NCI-H748 (cell line): ENCODE results near the gene VPS45.
A peak's percentile ranks its signal among the peaks of the same experiment; 100 is the strongest.
"Not testable (repeated sequence)": the region's sequence is repeated elsewhere in the genome, so short reads cannot be mapped to it uniquely, and the experiment has no call there.

Source experiments
- DNase-seq: peaks from one replicate; lab custom pipeline; 2025; ENCODE audit not compliant: unreplicated experiment; lab: John Stamatoyannopoulos, UW

Gene VPS45

GRCh38 chr1:150159550-150159949 lies 92.0 kb downstream of the VPS45 start:
- no peak for DNase-seq

DNA sequence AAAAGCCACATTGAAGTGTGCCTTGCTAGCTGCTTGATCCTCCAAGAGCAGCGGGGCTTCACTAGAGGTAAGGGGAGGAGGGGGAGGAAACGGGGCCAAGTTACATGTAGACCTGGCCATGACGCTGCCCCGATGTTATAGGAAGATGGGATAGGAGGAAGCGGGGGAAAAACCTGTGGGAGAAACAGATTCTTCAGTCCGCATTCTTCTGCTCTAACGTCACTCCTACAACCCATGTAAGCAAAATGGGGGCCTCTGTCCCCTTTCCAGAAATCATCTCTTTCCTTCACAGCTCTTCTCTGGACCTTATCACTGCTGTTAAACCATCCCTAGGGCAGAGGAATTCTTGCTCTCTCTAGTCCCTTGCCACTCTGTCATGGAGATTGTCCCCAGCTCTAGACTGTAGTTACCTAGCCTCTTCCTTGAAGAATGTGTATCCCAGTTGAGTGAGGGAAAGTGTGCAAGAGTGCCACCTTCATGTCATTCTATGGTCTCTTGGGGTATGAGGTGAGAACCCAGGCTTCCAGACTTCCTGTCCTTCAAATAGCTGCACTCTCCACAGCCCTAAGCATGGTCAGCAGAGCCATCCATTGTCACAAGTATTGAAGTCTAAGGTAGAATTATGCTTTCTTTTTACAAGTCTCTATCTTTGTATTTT lies 93.5 kb downstream of the VPS45 start:
- DNase-seq = no peak

GRCh38 chr1:150161747-150162581 lies 94.4 kb downstream of the VPS45 start:
- DNase-seq = no peak

- DNase-seq = no peak
These were observed 94.9 kb downstream of the VPS45 start for GRCh38 chr1:150162582-150162861.

GRCh38 chr1:150162862-150163706 lies 95.5 kb downstream of the VPS45 start:
- DNase-seq = peak; percentile 80

- no peak for DNase-seq
These were observed 96.6 kb downstream of the VPS45 start for GRCh38 chr1:150164224-150164623.

GRCh38 chr1:150164779-150165178 lies 97.2 kb downstream of the VPS45 start:
- no peak for DNase-seq

DNA sequence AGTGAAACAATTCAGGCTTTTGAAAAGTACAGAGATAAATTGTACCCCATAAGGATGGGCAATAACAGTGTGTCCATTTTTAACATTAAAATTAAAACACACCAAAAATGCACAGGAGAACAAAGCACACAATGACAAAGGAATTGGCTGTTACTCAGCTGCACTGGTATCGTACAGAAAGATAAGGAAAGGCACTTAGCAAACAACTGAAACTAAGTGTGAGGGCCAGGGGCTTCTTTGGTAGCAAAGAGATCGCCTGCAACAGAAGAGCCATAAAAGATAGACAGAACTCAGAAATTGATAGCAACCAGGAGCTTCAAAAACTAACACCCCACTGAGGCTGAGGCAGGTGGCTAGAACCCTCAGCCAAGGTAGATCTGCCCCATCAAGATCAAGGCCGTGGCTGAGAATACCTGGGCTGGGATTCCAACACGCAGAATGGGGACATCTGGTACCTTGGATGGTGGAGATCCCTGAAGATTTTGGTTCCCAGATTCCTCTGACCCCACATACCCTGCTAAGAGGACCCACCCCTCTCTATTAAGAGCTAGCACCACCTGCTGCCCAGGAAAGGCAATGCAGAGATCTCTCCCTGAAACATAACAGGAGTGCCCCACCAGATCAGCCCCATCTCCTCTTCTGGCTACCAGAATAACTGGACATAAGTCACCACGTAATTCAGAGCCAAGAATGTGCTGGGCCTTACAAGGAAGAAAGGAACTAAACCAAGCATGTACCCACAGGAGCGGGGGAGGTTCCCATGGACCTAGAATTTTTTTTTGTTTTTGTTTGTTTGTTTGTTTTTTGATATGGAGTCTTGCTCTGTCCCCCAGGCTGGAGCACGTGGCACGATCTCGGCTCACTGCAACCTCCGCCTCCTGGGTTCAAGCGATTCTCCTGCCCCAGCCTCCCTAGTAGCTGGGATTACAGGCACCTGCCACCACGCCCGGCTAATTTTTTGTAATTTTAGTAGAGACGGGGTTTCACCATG lies 98.3 kb downstream of the VPS45 start:
- peak; percentile 64 for DNase-seq

GRCh38 chr1:150168960-150169601 lies 101.5 kb downstream of the VPS45 start:
- DNase-seq = peak; percentile 69

GRCh38 chr1:150171801-150172200 lies 104.2 kb downstream of the VPS45 start:
- no peak for DNase-seq

DNA sequence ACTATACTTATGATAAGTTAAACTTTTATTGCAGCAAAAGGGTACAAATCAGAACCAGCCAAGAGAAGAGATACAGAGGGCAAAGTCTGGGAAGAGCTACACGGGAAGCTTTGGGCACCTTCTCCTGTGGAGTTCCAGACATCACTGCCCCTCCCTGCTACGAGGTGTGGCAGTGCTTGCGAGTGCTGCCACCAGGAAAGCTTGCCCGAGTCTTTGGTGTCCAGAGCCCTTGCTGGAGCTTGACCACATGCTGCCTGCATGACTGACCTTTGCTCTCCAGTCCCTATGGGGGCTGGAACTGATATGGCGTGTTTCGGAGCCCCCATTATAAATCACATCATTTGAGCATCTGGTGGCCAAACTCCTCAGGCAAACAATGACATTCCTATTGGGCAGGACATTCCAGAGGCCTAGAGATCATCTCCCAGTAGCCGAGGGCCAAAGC lies 105.6 kb downstream of the VPS45 start:
- no peak for DNase-seq

GRCh38 chr1:150176593-150176992 lies 109.0 kb downstream of the VPS45 start:
- no peak for DNase-seq

DNA sequence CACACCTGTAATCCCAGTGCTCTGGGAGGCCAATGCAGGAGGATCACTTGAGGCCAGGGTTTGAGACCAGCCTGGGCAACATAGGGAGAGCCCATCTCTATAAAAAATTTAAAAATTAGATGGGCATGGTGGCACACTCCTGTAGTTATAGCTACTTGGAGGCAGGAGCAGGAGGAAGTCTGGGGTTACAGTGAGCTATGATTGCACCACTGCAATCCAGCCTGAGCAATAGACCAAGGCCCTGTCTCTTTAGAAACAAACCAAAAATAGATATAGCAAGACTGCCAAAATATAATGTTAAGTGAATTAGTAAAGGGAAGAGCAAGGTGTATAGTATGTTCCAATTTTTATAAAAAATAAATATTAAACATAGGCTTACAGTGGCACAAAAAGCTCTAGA lies 111.0 kb downstream of the VPS45 start:
- no peak for DNase-seq

GRCh38 chr1:150179867-150180266 lies 112.3 kb downstream of the VPS45 start:
- no peak for DNase-seq

DNA sequence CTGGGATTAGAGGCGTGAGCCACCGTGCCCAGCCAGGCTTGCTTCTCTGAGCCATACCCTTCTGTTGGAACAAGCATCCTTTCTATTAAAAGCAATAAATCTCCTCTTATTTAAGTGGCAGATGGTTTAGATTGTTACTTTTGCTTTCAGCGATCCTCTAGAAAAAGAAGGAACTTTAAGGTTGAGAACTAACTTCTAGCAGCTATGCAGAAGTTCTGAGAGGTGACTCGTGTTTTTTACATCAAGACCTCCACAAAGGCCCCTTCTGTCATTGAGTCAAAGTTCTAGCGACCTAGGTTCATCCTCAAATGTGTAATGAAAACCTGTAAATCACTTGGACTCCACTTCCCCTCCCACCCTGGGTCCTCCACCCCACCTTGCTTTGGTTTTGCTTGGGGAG lies 112.9 kb downstream of the VPS45 start:
- DNase-seq = no peak

- DNase-seq = no peak
These were observed 114.7 kb downstream of the VPS45 start for GRCh38 chr1:150182247-150182646.

- DNase-seq = no peak
These were observed 115.5 kb downstream of the VPS45 start for GRCh38 chr1:150183061-150183460.

DNA sequence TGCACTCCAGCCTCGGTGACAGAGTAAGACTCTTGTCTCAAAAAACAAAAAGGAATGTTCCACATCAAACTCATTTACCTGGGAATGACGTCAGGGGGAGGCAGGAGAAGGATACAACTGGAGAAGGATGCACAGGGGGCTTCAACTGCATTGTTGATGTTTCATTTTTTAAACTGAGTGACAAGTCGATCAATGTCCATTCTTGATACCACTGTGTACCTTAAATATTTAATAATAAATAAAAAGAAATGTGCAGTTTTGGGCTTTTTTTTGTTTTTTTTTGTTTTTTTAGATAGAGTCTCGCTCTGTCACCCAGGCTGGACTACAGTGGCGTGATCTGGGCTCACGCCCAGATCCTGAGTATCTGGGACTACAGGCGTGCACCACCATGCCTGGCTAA lies 117.9 kb downstream of the VPS45 start:
- no peak for DNase-seq

DNA sequence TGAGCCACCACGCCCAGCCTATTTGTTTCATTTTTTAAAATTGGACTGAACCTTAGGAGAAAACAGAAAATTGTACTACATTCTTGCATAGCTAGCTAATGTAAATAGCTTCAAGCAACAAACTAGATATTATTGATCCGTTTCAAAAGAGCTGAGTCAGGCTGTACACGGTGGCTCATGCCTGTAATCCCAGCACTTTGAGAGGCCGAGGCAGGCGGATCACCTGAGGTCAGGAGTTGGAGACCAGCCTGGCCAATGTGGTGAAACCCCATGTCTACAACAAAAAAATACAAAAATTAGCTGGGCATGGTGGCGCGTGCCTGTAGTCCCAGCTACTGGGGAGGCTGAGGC lies 118.8 kb downstream of the VPS45 start:
- DNase-seq = not testable (repeated sequence)
